Caco-2 (cell line): Measurements from ENCODE around the gene SLC51B. TPM values are rescaled to one million over a fixed set of nuclear protein-coding genes. Genes with fewer than 3 reads are reported as not detected.

Experiments used
- BruUV-seq: library from RNA; stranded (reverse); fragments of 400-500 nt; replicated peaks from 2 replicates; lab custom pipeline; 2021; lab: Mats Ljungman, UMichigan
- CTCF ChIA-PET: fragments of 300-600 bp; sonication (Branson Sonifier 250); formaldehyde crosslinking; loops from one replicate; lab custom pipeline; 2022; ENCODE audit warnings: antibody characterized with exemption; lab: Charles Lee
- POLR2A ChIA-PET: fragments of 300-600 bp; sonication (Branson Sonifier 250); formaldehyde crosslinking; loops from one replicate; lab custom pipeline; 2022; ENCODE audit warnings: antibody characterized with exemption; lab: Charles Lee
- DNase-seq, 2 experiments: peaks; one replicate each; pipeline versions ENCODE4 v3.0.0 to v3.0.0-alpha.2; 2020 to 2022
- H3K27me3 ChIP-seq: replicated peaks from 2 replicates; pipeline ENCODE4 v1.6.0; 2011; ENCODE audit warnings: low read length; ENCODE audit not compliant: control insufficient read depth, insufficient read depth
- H3K36me3 ChIP-seq: 2 replicates; pipeline ENCODE4 v1.5.1; 2011; ENCODE audit warnings: low read length; ENCODE audit not compliant: control insufficient read depth, insufficient read depth
- H3K4me1 ChIP-seq: fragments of 250-450 bp; sonication (Bioruptor Pico); 2 replicates; pipeline ENCODE4 v1.5.1; 2020; ENCODE audit warnings: mild to moderate bottlenecking
- H3K4me3 ChIP-seq: 2 replicates; pipeline ENCODE4 v1.5.1; 2011; ENCODE audit warnings: low read depth, mild to moderate bottlenecking, control low read depth, low read length
- H3K9me3 ChIP-seq: fragments of 250-450 bp; sonication (Bioruptor Pico); 2 replicates; pipeline ENCODE4 v1.5.1; 2020; ENCODE audit warnings: mild to moderate bottlenecking, moderate library complexity
- H3K27ac Mint-ChIP-seq: one replicate; pipeline ENCODE4 v1.8.0; 2022; ENCODE audit warnings: mixed read lengths; ENCODE audit not compliant: unreplicated experiment
- H3K27me3 Mint-ChIP-seq: one replicate; pipeline ENCODE4 v1.8.0; 2022; ENCODE audit warnings: mixed read lengths; ENCODE audit not compliant: insufficient read depth, unreplicated experiment
- H3K36me3 Mint-ChIP-seq: one replicate; pipeline ENCODE4 v1.8.0; 2022; ENCODE audit warnings: mild to moderate bottlenecking, mixed read lengths; ENCODE audit not compliant: insufficient read depth, unreplicated experiment
- H3K4me1 Mint-ChIP-seq: one replicate; pipeline ENCODE4 v1.8.0; 2022; ENCODE audit warnings: low read depth, mixed read lengths; ENCODE audit not compliant: unreplicated experiment
- H3K4me3 Mint-ChIP-seq: one replicate; pipeline ENCODE4 v1.8.0; 2022; ENCODE audit warnings: mild to moderate bottlenecking, moderate library complexity, mixed read lengths; ENCODE audit not compliant: unreplicated experiment
- H3K9me3 Mint-ChIP-seq: one replicate; pipeline ENCODE4 v1.8.0; 2022; ENCODE audit warnings: mixed read lengths; ENCODE audit not compliant: unreplicated experiment
- CTCF ChIP-seq, 2 experiments: fragments of 200-600 bp in 1 of 2; IDR thresholded peaks; 1 replicate in 1 of 2; 2 replicates in 1 of 2; pipeline versions ENCODE4 v1.5.1 to v1.8.0; 2011 to 2022; ENCODE audit warnings: antibody characterized with exemption in 1 of 2, control low read depth in 1 of 2, inconsistent platforms in 1 of 2, low read depth in 1 of 2, low read length in 1 of 2, mild to moderate bottlenecking in 1 of 2, moderate library complexity in 1 of 2; ENCODE audit not compliant: insufficient read depth in 1 of 2, severe bottlenecking in 1 of 2, unreplicated experiment in 1 of 2
- intact Hi-C: fragments of 100-400 bp; cut with micrococcal nuclease; formaldehyde crosslinking; loops from one replicate; pipeline ENCODE4 v1.10.0; 2022; ENCODE audit not compliant: unreplicated experiment
- total RNA-seq: library from RNA; stranded (reverse); gene quantifications from 2 replicates; pipeline ENCODE4 v1.2.3, GENCODE V29; 2022

The SLC51B gene
- total RNA-seq, 1 experiment from 2014 or later = 15.4 TPM

GRCh38 chr15:65085207-65085753 lies 40.1 kb downstream of the SLC51B start:
- H3K4me3 ChIP-seq = no peak overlapping the region
- CTCF ChIA-PET = interaction anchor here (1.5 to 2.9 kb wide), 4 partner anchors 16 to 51 kb away, joined by 3 to 17 read pairs (median 12); no protein-coding TSS in a partner anchor
- intact Hi-C loops = no loop called here
- Mint-ChIP-seq H3K36me3 (peaks cover 15% of the 10 kb centered on the region), H3K27ac (peak overlapping the region; percentile 90), H3K4me3 (no peak overlapping the region), H3K4me1 (peaks cover 75% of the 10 kb centered on the region), H3K9me3 (no peaks in the 10 kb centered on the region), H3K27me3 (no peaks in the 10 kb centered on the region)
- TF ChIP-seq CTCF (IDR thresholded peaks at IDR 0.05; ENCODE audit: insufficient read depth in 1 of 2, low read depth in 1 of 2, low read length in 1 of 2, severe bottlenecking in 1 of 2, unreplicated experiment in 1 of 2) = no peak
- POLR2A ChIA-PET = no interaction called here
- H3K27me3 ChIP-seq = no peaks in the 10 kb centered on the region
- no peaks in the 10 kb centered on the region for H3K9me3 ChIP-seq
- no peaks in the 10 kb centered on the region for H3K36me3 ChIP-seq
- no TSS peak for BruUV-seq
- peaks cover 75% of the 10 kb centered on the region for H3K4me1 ChIP-seq
- no peak for DNase-seq

GRCh38 chr15:65085990-65086679 lies 40.9 kb downstream of the SLC51B start:
- CTCF ChIA-PET = interaction anchor here (0.7 to 4.3 kb wide), 9 partner anchors 9 to 52 kb away, joined by 3 to 65 read pairs (median 10); no protein-coding TSS in a partner anchor
- peak; percentile 77 to 79 for DNase-seq
- intact Hi-C loops = loop anchor here (1.0 kb wide), 1 partner anchor 15 kb away; no protein-coding TSS in a partner anchor

More at GRCh38 chr15:65085990-65086679, 40.9 kb downstream of the SLC51B start:
- no peaks in the 10 kb centered on the region for H3K9me3 Mint-ChIP-seq
- Histone ChIP-seq H3K27me3 (no peaks in the 10 kb centered on the region), H3K4me3 (no peak overlapping the region), H3K4me1 (peaks cover 82% of the 10 kb centered on the region), H3K9me3 (no peaks in the 10 kb centered on the region), H3K36me3 (no peaks in the 10 kb centered on the region)
- H3K27ac Mint-ChIP-seq = peak overlapping the region; percentile 90
- no TSS peak for BruUV-seq
- no peak overlapping the region for H3K4me3 Mint-ChIP-seq
- peaks cover 75% of the 10 kb centered on the region for H3K4me1 Mint-ChIP-seq
- H3K36me3 Mint-ChIP-seq = peaks cover 15% of the 10 kb centered on the region
- TF ChIP-seq CTCF (IDR thresholded peaks at IDR 0.05; ENCODE audit: insufficient read depth in 1 of 2, low read depth in 1 of 2, low read length in 1 of 2, severe bottlenecking in 1 of 2, unreplicated experiment in 1 of 2) = peak; percentile 39 to 75
- no peaks in the 10 kb centered on the region for H3K27me3 Mint-ChIP-seq
- POLR2A ChIA-PET = no interaction called here
